Lung (tissue), 12 donors: ENCODE results near the gene TASP1. TPM values are rescaled to one million over a fixed set of nuclear protein-coding genes. Genes with fewer than 3 reads are reported as not detected.

Source experiments
- ATAC-seq: fragments of 200-7000 bp; cut with Tn5 transposase; one replicate; pipeline ENCODE4 v1.9.1; 2020; ENCODE audit warnings: moderate number of reproducible peaks; ENCODE audit not compliant: insufficient read depth, low FRiP score
- DNase-seq, 3 donors: peaks; one replicate each; pipeline ENCODE4 v3.0.0-alpha.2; 2013 to 2017
- H3K27ac ChIP-seq, 2 donors: one replicate each; pipeline ENCODE4 v1.5.1; 2013; ENCODE audit warnings: mild to moderate bottlenecking in 2 of 2, moderate library complexity in 2 of 2, control low read depth in 1 of 2, inconsistent platforms in 1 of 2, low read depth in 1 of 2, low read length in 1 of 2
- H3K27me3 ChIP-seq, 3 donors: one replicate each; pipeline ENCODE4 v1.5.1; 2013; ENCODE audit warnings: low read length in 2 of 3; ENCODE audit not compliant: control insufficient read depth in 3 of 3, insufficient read depth in 3 of 3
- H3K36me3 ChIP-seq, 4 donors: one replicate each; pipeline ENCODE4 v1.5.1; 2013; ENCODE audit warnings: low read length in 4 of 4, mild to moderate bottlenecking in 1 of 4, moderate library complexity in 1 of 4; ENCODE audit not compliant: control insufficient read depth in 4 of 4, insufficient read depth in 4 of 4
- H3K4me1 ChIP-seq, 5 donors: one replicate each; pipeline ENCODE4 v1.5.1; 2013; ENCODE audit warnings: low read length in 5 of 5, mild to moderate bottlenecking in 2 of 5, moderate library complexity in 1 of 5; ENCODE audit not compliant: control insufficient read depth in 5 of 5, insufficient read depth in 5 of 5
- H3K4me3 ChIP-seq: one replicate; pipeline ENCODE4 v1.5.1; 2013; ENCODE audit warnings: mild to moderate bottlenecking, control low read depth, moderate library complexity
- H3K9ac ChIP-seq, 2 donors: one replicate each; pipeline ENCODE4 v1.5.1; 2013; ENCODE audit warnings: low read length in 2 of 2, control low read depth in 1 of 2; ENCODE audit not compliant: insufficient read depth in 1 of 2
- H3K9me3 ChIP-seq, 4 donors: one replicate each; pipeline ENCODE4 v1.5.1; 2013; ENCODE audit warnings: low read length in 3 of 4, mild to moderate bottlenecking in 1 of 4, moderate library complexity in 1 of 4; ENCODE audit not compliant: control insufficient read depth in 4 of 4, insufficient read depth in 3 of 4
- CTCF ChIP-seq: IDR thresholded peaks from 2 replicates; pipeline ENCODE4 v1.5.1; 2012; ENCODE audit warnings: mild to moderate bottlenecking; ENCODE audit errors: control extremely low read depth, extremely low read depth
- WGBS, 2 donors: extraction: QIAGEN DNeasy Blood & Tissue Kit; methylation state at CpG; one replicate each; pipeline ENCODE4 v1.1.7; 2013; 5-methylcytosine and 5-hydroxymethylcytosine counted together
- polyA plus RNA-seq, 2 donors: library from polyadenylated mRNA; stranded (reverse); fragments of 200-250 nt; gene quantifications; one replicate each; pipeline ENCODE4 v1.2.1, GENCODE V29; 2013
- total RNA-seq, 2 donors: library from RNA; depleted of rRNA in 1 of 2; stranded (reverse); fragments of >200 nt in 1 of 2; gene quantifications; one replicate each; pipeline ENCODE4 v1.2.1, GENCODE V29; 2014 to 2021
- donor health status: control.
- donor health status: control.
- donor health status: Bipolar disorder and iron deficiency.
- donor health status: healthy.
- donor health status: DM: yes; HTN: yes; CAD: no.

Gene TASP1
- total and polyA plus RNA-seq, 4 donors = 5.0 to 26.5 (median 11.5) TPM

GRCh38 chr20:13464702-13465101, 174.0 kb downstream of the TASP1 start:
- Histone ChIP-seq H3K27me3 (no peaks in the 10 kb centered on the region), H3K27ac (no peak overlapping the region), H3K9ac (no peak overlapping the region), H3K9me3 (no peaks in the 10 kb centered on the region), H3K4me1 (peaks cover 0 to 3% (median 0%) of the 10 kb centered on the region in 5 donors), H3K36me3 (no peaks in the 10 kb centered on the region), H3K4me3 (no peak overlapping the region)
- DNase-seq = no peak
- no peak for ATAC-seq
- 92 to 97% methylated on average over 3 of the region's 3 CpGs for WGBS, 2 donors
- no peak for TF ChIP-seq CTCF

- WGBS, 2 donors = 93% methylated on average over 2 of the region's 2 CpGs
- no peak for ATAC-seq
- H3K4me3 ChIP-seq = no peak overlapping the region
Measured at GRCh38 chr20:13461849-13462458, 176.8 kb downstream of the TASP1 start.

GRCh38 chr20:13458860-13459451, 179.8 kb downstream of the TASP1 start:
- peaks cover 0 to 2% (median 0%) of the 10 kb centered on the region in 5 donors for H3K4me1 ChIP-seq
- H3K9ac ChIP-seq = no peak overlapping the region
- H3K9me3 ChIP-seq = no peaks in the 10 kb centered on the region
- no peak overlapping the region for H3K4me3 ChIP-seq
- no peaks in the 10 kb centered on the region for H3K27me3 ChIP-seq
- 78 to 82% methylated on average over 3 of the region's 3 CpGs for WGBS, 2 donors
- peak in 1 of 3 donors; percentile 12 for DNase-seq
- ATAC-seq = peak; percentile 81
- H3K27ac ChIP-seq = no peak overlapping the region
- TF ChIP-seq CTCF = peak; percentile 21
- no peaks in the 10 kb centered on the region for H3K36me3 ChIP-seq

More at GRCh38 chr20:13461849-13462458, 176.8 kb downstream of the TASP1 start:
- no peak for TF ChIP-seq CTCF
- Histone ChIP-seq H3K27me3 (no peaks in the 10 kb centered on the region), H3K36me3 (no peaks in the 10 kb centered on the region), H3K9me3 (no peaks in the 10 kb centered on the region), H3K4me1 (peaks cover 0 to 3% (median 0%) of the 10 kb centered on the region in 5 donors), H3K9ac (no peak overlapping the region), H3K27ac (no peak overlapping the region)
- DNase-seq = no peak
